Germinal center (tissue), 1 donor: ENCODE data around the gene MRPS24.
A peak's percentile ranks its signal among the peaks of the same experiment; 100 is the strongest.
"Not testable (repeated sequence)": the region's sequence is repeated elsewhere in the genome, so short reads cannot be mapped to it uniquely, and the experiment has no call there.

Source experiments
- DNase-seq: peaks from one replicate; pipeline ENCODE4 v3.0.0; 2012; ENCODE audit warnings: mixed read lengths, low spot score

The MRPS24 gene

DNA sequence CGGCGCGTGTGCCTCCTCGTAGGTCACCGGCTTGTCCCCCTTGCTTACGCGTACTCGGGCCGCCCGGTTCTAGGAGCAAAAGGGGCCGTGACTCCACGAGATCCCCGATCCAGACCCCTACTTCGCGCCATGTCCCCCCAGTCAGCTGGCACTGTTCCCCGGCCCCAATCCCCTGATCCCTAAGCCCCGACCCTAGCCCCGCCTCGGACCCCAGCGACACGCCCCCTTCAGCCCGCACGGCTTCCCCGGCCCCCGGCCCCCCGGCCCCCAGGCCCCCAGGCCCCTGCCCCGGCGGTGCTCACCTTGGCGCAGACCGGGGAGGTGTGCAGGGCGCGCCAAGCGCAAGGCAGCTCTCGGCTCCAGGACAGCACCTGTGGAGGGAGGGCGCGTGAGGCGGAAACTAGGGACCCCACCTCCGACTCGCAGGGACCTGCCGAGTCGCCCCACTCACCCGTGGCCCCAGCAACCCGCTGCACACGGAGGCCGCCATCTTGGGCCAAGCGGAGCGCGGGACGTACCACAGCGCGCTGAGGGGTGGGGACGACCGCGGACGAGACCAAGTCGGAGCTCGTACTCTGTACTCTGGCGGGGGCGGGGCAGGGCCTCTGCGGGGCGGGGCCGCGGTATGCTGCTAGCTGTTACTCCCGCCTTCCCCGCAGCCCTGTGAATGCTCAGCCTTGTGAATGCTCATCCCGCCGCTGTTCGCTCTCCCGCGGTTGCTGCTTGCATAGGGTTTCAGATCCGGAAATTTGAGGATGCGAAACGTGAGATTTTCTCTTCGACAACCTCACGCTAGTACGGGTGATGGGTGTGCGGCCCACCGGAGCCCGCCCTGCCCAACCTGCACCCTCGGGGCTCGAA lies at the start of gene MRPS24:
Gene MRPS24 (minus strand): TSS at position 512 of the 861 bp plus-strand sequence. CDS start 22 bp downstream, at position 490.
- peak; percentile 95 for DNase-seq

GRCh38 chr7:43915907-43916306 lies 46.6 kb upstream of the MRPS24 start:
- DNase-seq: no peak

GRCh38 chr7:43914795-43915194 lies 45.5 kb upstream of the MRPS24 start:
- no peak for DNase-seq

GRCh38 chr7:43906331-43907010 lies 37.2 kb upstream of the MRPS24 start, which contains the start of gene URGCP:
URGCP (minus strand) TSS chr7:43906596; CDS start chr7:43906575, 21 bp downstream.
- DNase-seq: peak; percentile 79

DNA sequence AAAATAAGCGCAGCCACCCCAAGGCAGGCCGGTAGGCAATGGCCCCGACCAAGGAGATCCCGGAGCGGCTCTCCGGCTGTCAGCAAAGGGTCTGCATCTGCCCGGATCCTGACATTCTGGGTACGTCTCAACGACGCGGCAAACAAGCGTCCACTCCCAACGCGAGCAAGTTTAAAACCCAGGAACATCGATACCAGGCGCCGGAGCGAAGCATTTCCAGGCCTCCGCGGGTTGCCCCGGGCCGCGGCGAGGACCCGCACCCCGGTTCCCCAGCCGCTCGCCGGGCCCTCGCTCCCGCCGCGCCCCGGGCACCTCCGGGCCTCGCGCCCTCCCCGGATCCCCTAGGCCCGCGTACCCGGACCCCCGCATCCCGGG lies 36.6 kb upstream of the MRPS24 start:
- DNase-seq: peak; percentile 59

GRCh38 chr7:43905209-43905946 lies 36.1 kb upstream of the MRPS24 start:
- no peak for DNase-seq

GRCh38 chr7:43904533-43905208 lies 35.4 kb upstream of the MRPS24 start:
- DNase-seq: no peak

- no peak for DNase-seq
These were observed 33.3 kb upstream of the MRPS24 start for GRCh38 chr7:43902542-43903054.

DNA sequence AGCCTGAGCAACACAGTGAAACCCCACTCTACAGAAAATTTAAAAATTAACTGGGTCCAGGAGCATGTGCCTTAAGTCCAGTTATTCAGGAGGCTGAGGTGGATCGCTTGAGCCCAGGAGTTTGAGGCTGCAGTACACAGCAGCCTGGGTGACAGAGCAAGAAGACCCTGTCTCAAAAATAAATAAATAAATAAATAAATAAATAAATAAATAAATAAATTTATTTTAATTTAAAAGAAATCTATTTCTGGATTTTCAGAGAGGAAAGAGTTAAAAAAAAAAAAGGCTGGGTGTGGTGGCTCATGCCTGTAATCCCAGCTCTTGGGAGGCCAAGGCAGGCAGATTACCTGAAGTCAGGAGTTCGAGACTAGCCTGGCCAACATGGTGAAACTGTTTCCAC lies 29.3 kb upstream of the MRPS24 start:
- not testable (repeated sequence) for DNase-seq

GRCh38 chr7:43895847-43896415 lies 26.6 kb upstream of the MRPS24 start:
- DNase-seq: no peak

GRCh38 chr7:43891069-43891955 lies 22.0 kb upstream of the MRPS24 start:
- no peak for DNase-seq

DNA sequence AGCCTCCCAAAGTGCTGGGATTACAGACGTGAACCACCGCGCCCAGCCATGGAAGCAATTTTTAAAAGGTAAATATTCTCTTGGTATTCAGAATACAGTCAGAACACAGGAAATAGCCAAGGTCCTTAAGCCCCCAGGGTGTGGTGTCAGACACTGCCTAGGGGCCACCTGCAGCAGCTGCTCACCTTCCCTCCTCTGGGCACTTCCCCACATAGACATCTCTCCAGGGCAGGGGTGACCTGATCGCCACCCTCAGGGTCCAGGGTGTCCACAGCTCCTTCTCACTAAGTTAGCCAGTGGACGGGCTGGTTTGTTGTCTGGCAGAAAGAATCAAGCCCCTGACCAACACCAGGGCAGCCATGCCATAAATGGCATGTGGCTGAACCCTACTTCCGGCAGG lies 21.2 kb upstream of the MRPS24 start:
- no peak for DNase-seq

GRCh38 chr7:43888993-43889945 lies 20.0 kb upstream of the MRPS24 start:
- DNase-seq: no peak

GRCh38 chr7:43884617-43885016 lies 15.3 kb upstream of the MRPS24 start:
- no peak for DNase-seq

DNA sequence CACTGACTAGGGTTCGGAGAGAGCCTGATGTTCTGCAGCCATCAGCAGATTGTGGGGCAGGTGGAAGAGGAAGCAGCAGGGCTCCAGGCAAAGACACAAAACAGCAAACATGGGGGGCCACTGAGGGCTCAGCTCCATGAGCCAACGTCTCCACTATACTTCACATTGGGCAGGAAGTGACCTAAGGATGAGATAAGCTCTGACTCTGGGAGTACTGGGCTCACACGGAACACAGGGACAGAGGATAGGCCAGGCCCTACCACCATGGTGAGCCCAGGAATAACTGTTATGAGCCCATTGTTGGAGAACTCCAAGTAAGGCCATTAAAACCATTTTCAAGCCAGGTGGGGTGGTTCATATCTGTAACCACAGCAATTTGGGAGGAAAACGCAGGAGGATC lies 14.9 kb upstream of the MRPS24 start:
- no peak for DNase-seq

- DNase-seq: no peak
These were observed 11.3 kb upstream of the MRPS24 start for GRCh38 chr7:43880596-43880995.

DNA sequence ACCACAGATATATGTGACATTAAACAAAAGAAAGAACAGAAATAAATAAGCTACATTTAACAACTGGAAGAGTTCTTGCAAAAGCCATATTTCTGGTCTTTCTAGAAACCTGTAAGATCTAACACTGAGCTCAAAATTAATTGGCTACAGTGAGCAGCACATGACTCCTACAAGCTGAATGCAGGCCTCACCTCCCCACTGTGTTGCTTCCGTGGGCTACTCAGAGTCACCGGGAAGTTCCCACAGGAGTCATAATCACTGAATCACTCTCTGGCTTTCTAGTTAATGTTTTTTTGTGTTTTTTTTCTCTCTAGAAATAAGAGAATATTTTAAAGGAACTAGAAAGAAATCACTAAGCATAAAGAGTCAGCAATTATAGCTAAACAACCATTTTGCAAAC lies 10.2 kb upstream of the MRPS24 start:
- DNase-seq: no peak

DNA sequence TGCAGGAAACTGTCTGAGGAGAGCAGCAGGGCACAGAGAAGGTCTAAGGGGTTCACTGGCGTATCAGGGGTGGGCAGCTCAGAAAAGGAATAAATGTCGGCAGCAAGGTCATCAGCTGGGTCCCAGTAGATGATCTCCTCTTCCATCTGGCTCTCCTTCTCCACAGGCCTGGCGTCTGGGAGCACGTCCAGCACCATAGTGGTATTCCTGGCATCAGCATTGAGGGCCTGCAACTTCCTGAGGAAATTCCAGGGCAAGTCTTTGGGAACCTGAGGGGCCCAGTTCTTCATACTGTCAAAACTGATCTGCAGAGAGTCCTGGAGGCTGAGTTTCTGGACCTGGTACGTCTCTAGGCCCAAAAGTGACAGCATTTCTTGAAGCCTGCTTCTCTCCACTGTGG lies 9.6 kb upstream of the MRPS24 start:
- DNase-seq: no peak
